Ovary (tissue), 3 donors: ENCODE data around the gene CCDC32.

Experiments
- POLR2A ChIP-seq: fragments of 450-650 bp; IDR thresholded peaks from one replicate; pipeline ENCODE4 v1.6.1; 2017; ENCODE audit warnings: antibody characterized with exemption, mild to moderate bottlenecking, moderate library complexity
- TF ChIP-seq, protein P1 (sequence below), 3 donors: fragments of 450-650 bp in 2 of 3; fragments of 200-600 bp in 1 of 3; IDR thresholded peaks; one replicate each; pipeline versions ENCODE4 v1.5.1 to v1.8.0; 2016 to 2022; ENCODE audit warnings: antibody characterized with exemption in 3 of 3, mild to moderate bottlenecking in 1 of 3
- donor health status: DM: no; HTN: no; CAD: no.

DNA sequence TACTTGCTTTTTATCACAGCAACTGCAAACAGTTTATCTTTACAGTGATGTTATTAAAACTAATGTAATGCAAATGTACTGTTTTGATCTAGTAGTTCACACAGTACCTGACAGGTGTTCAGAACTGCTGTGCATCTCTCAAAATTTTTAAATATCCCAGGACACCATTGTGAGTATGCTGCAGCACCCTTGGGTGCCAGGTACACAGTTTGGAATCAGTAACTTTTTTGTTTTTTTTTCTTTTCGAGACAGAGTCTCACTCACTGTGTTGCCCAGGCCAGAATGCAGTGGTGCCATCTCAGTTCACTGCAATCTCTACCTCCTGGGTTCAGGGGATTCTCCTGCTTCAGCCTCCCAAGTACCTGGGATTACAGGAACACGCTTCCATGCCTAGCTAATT lies 32.2 kb upstream of the CCDC32 start:
- TF ChIP-seq, protein P1, sequence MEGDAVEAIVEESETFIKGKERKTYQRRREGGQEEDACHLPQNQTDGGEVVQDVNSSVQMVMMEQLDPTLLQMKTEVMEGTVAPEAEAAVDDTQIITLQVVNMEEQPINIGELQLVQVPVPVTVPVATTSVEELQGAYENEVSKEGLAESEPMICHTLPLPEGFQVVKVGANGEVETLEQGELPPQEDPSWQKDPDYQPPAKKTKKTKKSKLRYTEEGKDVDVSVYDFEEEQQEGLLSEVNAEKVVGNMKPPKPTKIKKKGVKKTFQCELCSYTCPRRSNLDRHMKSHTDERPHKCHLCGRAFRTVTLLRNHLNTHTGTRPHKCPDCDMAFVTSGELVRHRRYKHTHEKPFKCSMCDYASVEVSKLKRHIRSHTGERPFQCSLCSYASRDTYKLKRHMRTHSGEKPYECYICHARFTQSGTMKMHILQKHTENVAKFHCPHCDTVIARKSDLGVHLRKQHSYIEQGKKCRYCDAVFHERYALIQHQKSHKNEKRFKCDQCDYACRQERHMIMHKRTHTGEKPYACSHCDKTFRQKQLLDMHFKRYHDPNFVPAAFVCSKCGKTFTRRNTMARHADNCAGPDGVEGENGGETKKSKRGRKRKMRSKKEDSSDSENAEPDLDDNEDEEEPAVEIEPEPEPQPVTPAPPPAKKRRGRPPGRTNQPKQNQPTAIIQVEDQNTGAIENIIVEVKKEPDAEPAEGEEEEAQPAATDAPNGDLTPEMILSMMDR (IDR thresholded peaks at IDR 0.05) = no peak
- no peak for TF ChIP-seq POLR2A
